HEK293 (cell line): ENCODE measurements around the gene PHPT1.

Experiments used
- ZIC2 ChIP-seq: fragments of 450-650 bp; formaldehyde crosslinking; IDR thresholded peaks from 2 replicates; pipeline ENCODE4 v1.5.1; 2016; ENCODE audit warnings: missing biosample characterization, missing genetic modification characterization
- ZNF169 ChIP-seq: fragments of 450-650 bp; formaldehyde crosslinking; IDR thresholded peaks from 2 replicates; pipeline ENCODE4 v1.5.1; 2016; ENCODE audit warnings: missing biosample characterization, missing genetic modification characterization
- ZNF184 ChIP-seq: fragments of 450-650 bp; IDR thresholded peaks from 2 replicates; pipeline ENCODE4 v1.5.1; 2018; ENCODE audit warnings: missing biosample characterization, mild to moderate bottlenecking, missing genetic modification characterization
- ZNF239 ChIP-seq: fragments of 450-650 bp; formaldehyde crosslinking; IDR thresholded peaks from 2 replicates; pipeline ENCODE4 v1.5.1; 2016; ENCODE audit warnings: missing biosample characterization, missing genetic modification characterization
- TF ChIP-seq, protein P1 (sequence below): fragments of 450-650 bp; formaldehyde crosslinking; IDR thresholded peaks from 2 replicates; pipeline ENCODE4 v1.5.1; 2017; ENCODE audit warnings: missing biosample characterization, missing genetic modification characterization
- TF ChIP-seq, protein P2 (sequence below): fragments of 450-650 bp; formaldehyde crosslinking; IDR thresholded peaks from 2 replicates; pipeline ENCODE4 v1.5.1; 2016; ENCODE audit warnings: missing biosample characterization, missing genetic modification characterization
- TF ChIP-seq, protein P3 (sequence below): fragments of 450-650 bp; formaldehyde crosslinking; conservative IDR thresholded peaks from 2 replicates; pipeline ENCODE4 v1.5.1; 2016; ENCODE audit warnings: low read depth, missing biosample characterization, missing genetic modification characterization

DNA sequence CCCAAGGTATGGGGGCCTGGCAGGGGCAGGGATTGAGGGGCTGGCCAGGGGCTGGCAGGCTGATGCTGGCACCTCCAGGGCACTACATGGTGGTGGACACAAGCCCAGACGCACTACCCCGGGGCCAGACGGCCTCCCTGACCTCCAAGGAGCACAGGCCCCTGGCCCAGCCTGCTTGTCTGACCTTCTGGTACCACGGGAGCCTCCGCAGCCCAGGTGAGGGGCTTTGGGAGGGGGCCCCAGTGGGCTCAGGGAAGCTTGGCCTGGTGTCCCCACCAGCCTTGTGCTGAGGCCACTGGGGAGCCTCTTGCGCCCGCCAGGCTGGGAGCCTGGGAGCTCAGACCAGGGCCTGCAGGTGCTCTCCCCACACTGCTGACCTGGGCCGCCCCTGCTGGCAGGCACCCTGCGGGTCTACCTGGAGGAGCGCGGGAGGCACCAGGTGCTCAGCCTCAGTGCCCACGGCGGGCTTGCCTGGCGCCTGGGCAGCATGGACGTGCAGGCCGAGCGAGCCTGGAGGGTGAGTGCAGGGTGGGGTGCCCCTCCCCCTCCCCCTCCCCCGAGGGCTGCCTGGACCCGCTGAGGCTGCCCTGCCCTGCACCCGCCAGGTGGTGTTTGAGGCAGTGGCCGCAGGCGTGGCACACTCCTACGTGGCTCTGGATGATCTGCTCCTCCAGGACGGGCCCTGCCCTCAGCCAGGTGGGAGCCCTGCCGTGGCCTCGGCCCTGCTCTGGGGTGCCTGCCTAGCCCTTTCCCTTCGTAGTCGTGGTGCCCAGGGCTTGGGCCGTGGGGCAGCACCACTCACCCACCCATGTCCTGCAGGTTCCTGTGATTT, 8.6 kb downstream of the PHPT1 start:
- no peak for TF ChIP-seq ZNF239
- TF ChIP-seq, protein P1, sequence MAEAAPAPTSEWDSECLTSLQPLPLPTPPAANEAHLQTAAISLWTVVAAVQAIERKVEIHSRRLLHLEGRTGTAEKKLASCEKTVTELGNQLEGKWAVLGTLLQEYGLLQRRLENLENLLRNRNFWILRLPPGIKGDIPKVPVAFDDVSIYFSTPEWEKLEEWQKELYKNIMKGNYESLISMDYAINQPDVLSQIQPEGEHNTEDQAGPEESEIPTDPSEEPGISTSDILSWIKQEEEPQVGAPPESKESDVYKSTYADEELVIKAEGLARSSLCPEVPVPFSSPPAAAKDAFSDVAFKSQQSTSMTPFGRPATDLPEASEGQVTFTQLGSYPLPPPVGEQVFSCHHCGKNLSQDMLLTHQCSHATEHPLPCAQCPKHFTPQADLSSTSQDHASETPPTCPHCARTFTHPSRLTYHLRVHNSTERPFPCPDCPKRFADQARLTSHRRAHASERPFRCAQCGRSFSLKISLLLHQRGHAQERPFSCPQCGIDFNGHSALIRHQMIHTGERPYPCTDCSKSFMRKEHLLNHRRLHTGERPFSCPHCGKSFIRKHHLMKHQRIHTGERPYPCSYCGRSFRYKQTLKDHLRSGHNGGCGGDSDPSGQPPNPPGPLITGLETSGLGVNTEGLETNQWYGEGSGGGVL (tag by site-specific recombination) = no peak
- TF ChIP-seq, protein P2, sequence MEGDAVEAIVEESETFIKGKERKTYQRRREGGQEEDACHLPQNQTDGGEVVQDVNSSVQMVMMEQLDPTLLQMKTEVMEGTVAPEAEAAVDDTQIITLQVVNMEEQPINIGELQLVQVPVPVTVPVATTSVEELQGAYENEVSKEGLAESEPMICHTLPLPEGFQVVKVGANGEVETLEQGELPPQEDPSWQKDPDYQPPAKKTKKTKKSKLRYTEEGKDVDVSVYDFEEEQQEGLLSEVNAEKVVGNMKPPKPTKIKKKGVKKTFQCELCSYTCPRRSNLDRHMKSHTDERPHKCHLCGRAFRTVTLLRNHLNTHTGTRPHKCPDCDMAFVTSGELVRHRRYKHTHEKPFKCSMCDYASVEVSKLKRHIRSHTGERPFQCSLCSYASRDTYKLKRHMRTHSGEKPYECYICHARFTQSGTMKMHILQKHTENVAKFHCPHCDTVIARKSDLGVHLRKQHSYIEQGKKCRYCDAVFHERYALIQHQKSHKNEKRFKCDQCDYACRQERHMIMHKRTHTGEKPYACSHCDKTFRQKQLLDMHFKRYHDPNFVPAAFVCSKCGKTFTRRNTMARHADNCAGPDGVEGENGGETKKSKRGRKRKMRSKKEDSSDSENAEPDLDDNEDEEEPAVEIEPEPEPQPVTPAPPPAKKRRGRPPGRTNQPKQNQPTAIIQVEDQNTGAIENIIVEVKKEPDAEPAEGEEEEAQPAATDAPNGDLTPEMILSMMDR = no peak
- TF ChIP-seq, protein P3, sequence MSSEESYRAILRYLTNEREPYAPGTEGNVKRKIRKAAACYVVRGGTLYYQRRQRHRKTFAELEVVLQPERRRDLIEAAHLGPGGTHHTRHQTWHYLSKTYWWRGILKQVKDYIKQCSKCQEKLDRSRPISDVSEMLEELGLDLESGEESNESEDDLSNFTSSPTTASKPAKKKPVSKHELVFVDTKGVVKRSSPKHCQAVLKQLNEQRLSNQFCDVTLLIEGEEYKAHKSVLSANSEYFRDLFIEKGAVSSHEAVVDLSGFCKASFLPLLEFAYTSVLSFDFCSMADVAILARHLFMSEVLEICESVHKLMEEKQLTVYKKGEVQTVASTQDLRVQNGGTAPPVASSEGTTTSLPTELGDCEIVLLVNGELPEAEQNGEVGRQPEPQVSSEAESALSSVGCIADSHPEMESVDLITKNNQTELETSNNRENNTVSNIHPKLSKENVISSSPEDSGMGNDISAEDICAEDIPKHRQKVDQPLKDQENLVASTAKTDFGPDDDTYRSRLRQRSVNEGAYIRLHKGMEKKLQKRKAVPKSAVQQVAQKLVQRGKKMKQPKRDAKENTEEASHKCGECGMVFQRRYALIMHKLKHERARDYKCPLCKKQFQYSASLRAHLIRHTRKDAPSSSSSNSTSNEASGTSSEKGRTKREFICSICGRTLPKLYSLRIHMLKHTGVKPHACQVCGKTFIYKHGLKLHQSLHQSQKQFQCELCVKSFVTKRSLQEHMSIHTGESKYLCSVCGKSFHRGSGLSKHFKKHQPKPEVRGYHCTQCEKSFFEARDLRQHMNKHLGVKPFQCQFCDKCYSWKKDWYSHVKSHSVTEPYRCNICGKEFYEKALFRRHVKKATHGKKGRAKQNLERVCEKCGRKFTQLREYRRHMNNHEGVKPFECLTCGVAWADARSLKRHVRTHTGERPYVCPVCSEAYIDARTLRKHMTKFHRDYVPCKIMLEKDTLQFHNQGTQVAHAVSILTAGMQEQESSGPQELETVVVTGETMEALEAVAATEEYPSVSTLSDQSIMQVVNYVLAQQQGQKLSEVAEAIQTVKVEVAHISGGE (tag by site-specific recombination) = no peak
- no peak for TF ChIP-seq ZIC2 (tag by site-specific recombination)
- TF ChIP-seq ZNF184 = no peak
- TF ChIP-seq ZNF169 (tag by site-specific recombination) = no peak
